ENCODE data around the gene ZNF182.
"Not testable (repeated sequence)": the region's sequence is repeated elsewhere in the genome, so short reads cannot be mapped to it uniquely, and the experiment has no call there.

DNA sequence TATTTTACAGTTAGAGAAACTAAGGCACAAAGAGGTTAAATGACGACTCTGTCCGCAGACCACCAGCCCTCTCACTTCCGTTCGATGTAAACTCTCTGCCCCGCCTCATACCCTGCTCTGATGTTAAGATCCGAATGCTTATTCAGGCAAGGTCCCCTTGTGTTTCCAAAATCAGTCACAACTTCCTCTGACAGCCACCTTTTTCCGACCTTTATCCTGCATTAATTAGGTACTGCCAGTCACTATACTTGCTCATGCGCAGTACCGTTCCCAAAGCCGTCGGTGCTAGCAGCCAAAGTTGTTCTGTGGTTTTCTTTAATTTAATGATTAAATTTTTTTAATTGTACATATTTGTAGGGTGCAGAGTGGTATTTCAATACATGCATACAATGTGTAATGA lies 16.7 kb upstream of the ZNF182 start:
- TF ChIP-seq, protein P1, sequence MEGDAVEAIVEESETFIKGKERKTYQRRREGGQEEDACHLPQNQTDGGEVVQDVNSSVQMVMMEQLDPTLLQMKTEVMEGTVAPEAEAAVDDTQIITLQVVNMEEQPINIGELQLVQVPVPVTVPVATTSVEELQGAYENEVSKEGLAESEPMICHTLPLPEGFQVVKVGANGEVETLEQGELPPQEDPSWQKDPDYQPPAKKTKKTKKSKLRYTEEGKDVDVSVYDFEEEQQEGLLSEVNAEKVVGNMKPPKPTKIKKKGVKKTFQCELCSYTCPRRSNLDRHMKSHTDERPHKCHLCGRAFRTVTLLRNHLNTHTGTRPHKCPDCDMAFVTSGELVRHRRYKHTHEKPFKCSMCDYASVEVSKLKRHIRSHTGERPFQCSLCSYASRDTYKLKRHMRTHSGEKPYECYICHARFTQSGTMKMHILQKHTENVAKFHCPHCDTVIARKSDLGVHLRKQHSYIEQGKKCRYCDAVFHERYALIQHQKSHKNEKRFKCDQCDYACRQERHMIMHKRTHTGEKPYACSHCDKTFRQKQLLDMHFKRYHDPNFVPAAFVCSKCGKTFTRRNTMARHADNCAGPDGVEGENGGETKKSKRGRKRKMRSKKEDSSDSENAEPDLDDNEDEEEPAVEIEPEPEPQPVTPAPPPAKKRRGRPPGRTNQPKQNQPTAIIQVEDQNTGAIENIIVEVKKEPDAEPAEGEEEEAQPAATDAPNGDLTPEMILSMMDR (conservative IDR thresholded peaks at IDR 0.05; ENCODE audit: low read length), result not testable (repeated sequence)
- TF ChIP-seq EZH2phosphoT487 (IDR thresholded peaks at IDR 0.05; ENCODE audit: borderline replicate concordance), result not testable (repeated sequence)

Measured in Loucy (cell line).